Activated T-cell treated with anti-CD3 and anti-CD28 coated beads, Interleukin-2, amount 50 U/mL, for 72 hours (primary cell): ENCODE results near the gene RPL35A. TPM values are rescaled to one million over a fixed set of nuclear protein-coding genes. Genes with fewer than 3 reads are reported as not detected.
"Not testable (repeated sequence)": the region's sequence is repeated elsewhere in the genome, so short reads cannot be mapped to it uniquely, and the experiment has no call there.

Experiments
- ATAC-seq, 2 donors: fragments of 150-1000 bp; cut with Tn5 transposase; replicated peaks in 1 of 2; 2 replicates each; pipeline ENCODE4 v1.10.0; 2021; ENCODE audit warnings: moderate library complexity in 2 of 2, mild to moderate bottlenecking in 1 of 2
- DNase-seq, 2 donors: peaks; one replicate each; pipeline ENCODE4 v3.0.0; 2021 to 2022; ENCODE audit warnings: mixed read lengths in 1 of 2
- H3K27ac Mint-ChIP-seq: one replicate; pipeline ENCODE4 v1.8.0; 2022; ENCODE audit warnings: mild to moderate bottlenecking, moderate library complexity, mixed read lengths
- H3K27me3 Mint-ChIP-seq: one replicate; pipeline ENCODE4 v1.8.0; 2022; ENCODE audit warnings: low read depth, mixed read lengths
- H3K36me3 Mint-ChIP-seq, 2 donors: one replicate each; pipeline ENCODE4 v1.8.0; 2022; ENCODE audit warnings: mixed read lengths in 2 of 2, mild to moderate bottlenecking in 1 of 2; ENCODE audit not compliant: insufficient read depth in 2 of 2
- H3K4me1 Mint-ChIP-seq: one replicate; pipeline ENCODE4 v1.8.0; 2022; ENCODE audit warnings: low read depth, mixed read lengths
- H3K4me3 Mint-ChIP-seq, 2 donors: one replicate each; pipeline ENCODE4 v1.8.0; 2022; ENCODE audit warnings: mild to moderate bottlenecking in 2 of 2, mixed read lengths in 2 of 2, moderate library complexity in 2 of 2
- H3K9me3 Mint-ChIP-seq, 2 donors: one replicate each; pipeline ENCODE4 v1.8.0; 2022; ENCODE audit warnings: mixed read lengths in 2 of 2
- total RNA-seq, 2 donors: library from RNA; stranded (reverse); gene quantifications; one replicate each; pipeline ENCODE4 v1.2.3, GENCODE V29; 2022

The RPL35A gene
- 1,000 to 10,000 TPM; 1,788 to 1,874 TPM for total RNA-seq

GRCh38 chr3:197949778-197950676 is at the start of gene RPL35A:
TSS of gene RPL35A (plus strand) at chr3:197950190. CDS start at chr3:197950968, 778 bp downstream.
- Mint-ChIP-seq H3K27me3 (no peaks in the 10 kb centered on the region), H3K36me3 (peaks cover 14 to 35% of the 10 kb centered on the region in 2 donors), H3K27ac (peak within 1 kb of the TSS; percentile 99), H3K4me3 (peak within 1 kb of the TSS; percentile 94 to 97), H3K9me3 (no peaks in the 10 kb centered on the region), H3K4me1 (peaks cover 59% of the 10 kb centered on the region)
- DNase-seq (peak; percentile 86), ATAC-seq (peak; percentile 92)

- no peaks in the 10 kb centered on the region for H3K27me3 Mint-ChIP-seq
- no peak for ATAC-seq
- no peak overlapping the region for H3K4me3 Mint-ChIP-seq
Observed at GRCh38 chr3:197901626-197902025, 48.4 kb upstream of the RPL35A start.

GRCh38 chr3:197906023-197906849 is 43.8 kb upstream of the RPL35A start:
- ATAC-seq (peak; percentile 98), DNase-seq (peak; percentile 91 to 92)
- Mint-ChIP-seq H3K9me3 (peaks cover 2% of the 10 kb centered on the region in 2 donors), H3K4me1 (peaks cover 36% of the 10 kb centered on the region), H3K27me3 (no peaks in the 10 kb centered on the region), H3K4me3 (peak overlapping the region; percentile 12 to 69), H3K36me3 (peaks cover 2 to 9% of the 10 kb centered on the region in 2 donors), H3K27ac (peak overlapping the region; percentile 96)

More at GRCh38 chr3:197901626-197902025, 48.4 kb upstream of the RPL35A start:
- no peak overlapping the region for H3K27ac Mint-ChIP-seq
- H3K36me3 Mint-ChIP-seq, result no peaks in the 10 kb centered on the region
- peaks cover 29% of the 10 kb centered on the region for H3K4me1 Mint-ChIP-seq
- no peaks in the 10 kb centered on the region for H3K9me3 Mint-ChIP-seq
- no peak for DNase-seq

GRCh38 chr3:197906850-197907187 is 43.2 kb upstream of the RPL35A start:
- no peak for DNase-seq
- H3K27ac Mint-ChIP-seq, result peak overlapping the region; percentile 85

GRCh38 chr3:197907196-197907595 is 42.8 kb upstream of the RPL35A start:
- Mint-ChIP-seq H3K9me3 (peaks cover 2% of the 10 kb centered on the region in 2 donors), H3K4me3 (peak overlapping the region; percentile 53 to 69)
- ATAC-seq, result no peak

More at GRCh38 chr3:197906850-197907187, 43.2 kb upstream of the RPL35A start:
- Mint-ChIP-seq H3K4me3 (peak overlapping the region; percentile 53 to 69), H3K4me1 (peaks cover 36% of the 10 kb centered on the region), H3K36me3 (peaks cover 2 to 9% of the 10 kb centered on the region in 2 donors), H3K27me3 (no peaks in the 10 kb centered on the region), H3K9me3 (peaks cover 2% of the 10 kb centered on the region in 2 donors)
- ATAC-seq, result peak; percentile 4

GRCh38 chr3:197908550-197908949 is 41.4 kb upstream of the RPL35A start:
- not testable (repeated sequence) for H3K27me3 Mint-ChIP-seq, H3K36me3 Mint-ChIP-seq, H3K27ac Mint-ChIP-seq, H3K4me3 Mint-ChIP-seq, H3K9me3 Mint-ChIP-seq, ATAC-seq, DNase-seq
- peaks cover 37% of the 10 kb centered on the region for H3K4me1 Mint-ChIP-seq

More at GRCh38 chr3:197907196-197907595, 42.8 kb upstream of the RPL35A start:
- peaks cover 2 to 9% of the 10 kb centered on the region in 2 donors for H3K36me3 Mint-ChIP-seq
- no peak for DNase-seq
- H3K27ac Mint-ChIP-seq, result peak overlapping the region; percentile 85
- no peaks in the 10 kb centered on the region for H3K27me3 Mint-ChIP-seq
- peaks cover 36% of the 10 kb centered on the region for H3K4me1 Mint-ChIP-seq

- DNase-seq (no peak), ATAC-seq (no peak)
- no peak overlapping the region for H3K27ac Mint-ChIP-seq
- H3K36me3 Mint-ChIP-seq, result peaks cover 2 to 9% of the 10 kb centered on the region in 2 donors
- H3K4me1 Mint-ChIP-seq, result peaks cover 43% of the 10 kb centered on the region
- peaks cover 2% of the 10 kb centered on the region in 2 donors for H3K9me3 Mint-ChIP-seq
- H3K27me3 Mint-ChIP-seq, result no peaks in the 10 kb centered on the region
- peak overlapping the region in 1 of 2 donors; percentile 29 for H3K4me3 Mint-ChIP-seq
Observed at GRCh38 chr3:197908957-197909701, 40.9 kb upstream of the RPL35A start.

GRCh38 chr3:197912741-197913476 is 37.1 kb upstream of the RPL35A start:
- Mint-ChIP-seq H3K4me3 (peak overlapping the region; percentile 22 to 65), H3K36me3 (peaks cover 3 to 4% of the 10 kb centered on the region in 2 donors), H3K4me1 (peaks cover 8% of the 10 kb centered on the region), H3K27ac (peak overlapping the region; percentile 38), H3K9me3 (no peaks in the 10 kb centered on the region), H3K27me3 (no peaks in the 10 kb centered on the region)
- ATAC-seq, result peak; percentile 32 to 73
- DNase-seq, result peak in 1 of 2 donors; percentile 12

- H3K27me3 Mint-ChIP-seq, result no peaks in the 10 kb centered on the region
- peak overlapping the region; percentile 57 for H3K27ac Mint-ChIP-seq
- peak; percentile 50 to 77 for ATAC-seq
- no peaks in the 10 kb centered on the region for H3K9me3 Mint-ChIP-seq
- H3K4me3 Mint-ChIP-seq, result peak overlapping the region in 1 of 2 donors; percentile 65
- H3K4me1 Mint-ChIP-seq, result peaks cover 7% of the 10 kb centered on the region
- peaks cover 0 to 3% of the 10 kb centered on the region in 2 donors for H3K36me3 Mint-ChIP-seq
- no peak for DNase-seq
Observed at GRCh38 chr3:197913641-197914380, 36.2 kb upstream of the RPL35A start.

- peak overlapping the region; percentile 92 for H3K27ac Mint-ChIP-seq
- H3K4me3 Mint-ChIP-seq, result peak overlapping the region; percentile 1 to 73
- DNase-seq (peak; percentile 28 to 32), ATAC-seq (peak; percentile 44 to 60)
- H3K36me3 Mint-ChIP-seq, H3K27me3 Mint-ChIP-seq, H3K9me3 Mint-ChIP-seq: not testable (repeated sequence)
- H3K4me1 Mint-ChIP-seq, result peaks cover 14% of the 10 kb centered on the region
Observed at GRCh38 chr3:197921429-197922275, 28.3 kb upstream of the RPL35A start.

- Mint-ChIP-seq H3K4me1 (peaks cover 14% of the 10 kb centered on the region), H3K4me3 (no peak overlapping the region), H3K36me3 (peaks cover 3 to 4% of the 10 kb centered on the region in 2 donors), H3K27me3 (no peaks in the 10 kb centered on the region), H3K9me3 (no peaks in the 10 kb centered on the region), H3K27ac (no peak overlapping the region)
- no peak for ATAC-seq
- no peak for DNase-seq
Observed at GRCh38 chr3:197926418-197926817, 23.6 kb upstream of the RPL35A start.
